H1 (cell line): ENCODE data around the gene COL27A1. TPM values are rescaled to one million over a fixed set of nuclear protein-coding genes. Genes with fewer than 3 reads are reported as not detected.

Experiments
- CHD7 ChIP-seq: fragments of 300-600 bp; sonication (generic); IDR thresholded peaks from 2 replicates; pipeline ENCODE4 v1.7.1; 2012; ENCODE audit warnings: low read length, moderate library complexity, mild to moderate bottlenecking, inconsistent platforms; ENCODE audit not compliant: insufficient replicate concordance
- GABPA ChIP-seq: IDR thresholded peaks from 2 replicates; pipeline ENCODE4 v1.6.1; 2011; ENCODE audit warnings: mild to moderate bottlenecking, low read length, moderate library complexity, borderline replicate concordance; ENCODE audit not compliant: insufficient read depth
- JUN ChIP-seq: IDR thresholded peaks from 2 replicates; pipeline ENCODE4 v1.6.1; 2011; ENCODE audit warnings: low read depth, mild to moderate bottlenecking, improper control_type of control experiment, low read length
- KDM5A ChIP-seq: fragments of 200-600 bp; IDR thresholded peaks from 2 replicates; pipeline ENCODE4 v1.7.1; 2012; ENCODE audit warnings: mild to moderate bottlenecking, low read length, inconsistent platforms, mixed read lengths
- POLR2AphosphoS5 ChIP-seq: IDR thresholded peaks from 2 replicates; pipeline ENCODE4 v1.6.1; 2011; ENCODE audit warnings: low read depth, low read length
- ZNF274 ChIP-seq: IDR thresholded peaks from 2 replicates; pipeline ENCODE4 v1.7.0; 2012; ENCODE audit warnings: low read length, borderline replicate concordance; ENCODE audit errors: extremely low read depth
- polyA plus RNA-seq, 7 experiments: library from polyadenylated mRNA; depleted of rRNA in 3 of 7; stranded (reverse) in 5 of 7; unstranded in 2 of 7; fragments of >200 nt in 5 of 7; fragments of 200-250 nt in 2 of 7; gene quantifications; 1 replicate in 5 of 7; 2 replicates in 1 of 7; 4 replicates in 1 of 7; pipeline versions ENCODE4 v1.2.1 to v1.2.3, GENCODE V29; 2011 to 2013; ENCODE audit warnings: missing spikeins in 2 of 7, mixed read lengths in 2 of 7
- total RNA-seq: library from RNA; stranded (reverse); fragmentation: NEBNext Ultra II Directional; extraction: Animal tissue kit (Norgen Biotek cat#: 25700); gene quantifications from 2 replicates; pipeline ENCODE4 v1.2.1, GENCODE V29; 2021

COL27A1 gene
- total and polyA plus RNA-seq, 2 of the 8 experiments (the other 6 are each of a cell fraction or from before 2014, with no cell fraction given) = 15.1 to 22.8 TPM

- TF ChIP-seq CHD7 = no peak
- TF ChIP-seq JUN = no peak
- no peak for TF ChIP-seq GABPA
- no peak for TF ChIP-seq KDM5A
- no peak for TF ChIP-seq POLR2AphosphoS5
- TF ChIP-seq ZNF274 = no peak
These were observed 172.4 kb downstream of the COL27A1 start (continued) for GRCh38 chr9:114327749-114328148.
